ENCODE data around the gene LRRC28.

Gene LRRC28

DNA sequence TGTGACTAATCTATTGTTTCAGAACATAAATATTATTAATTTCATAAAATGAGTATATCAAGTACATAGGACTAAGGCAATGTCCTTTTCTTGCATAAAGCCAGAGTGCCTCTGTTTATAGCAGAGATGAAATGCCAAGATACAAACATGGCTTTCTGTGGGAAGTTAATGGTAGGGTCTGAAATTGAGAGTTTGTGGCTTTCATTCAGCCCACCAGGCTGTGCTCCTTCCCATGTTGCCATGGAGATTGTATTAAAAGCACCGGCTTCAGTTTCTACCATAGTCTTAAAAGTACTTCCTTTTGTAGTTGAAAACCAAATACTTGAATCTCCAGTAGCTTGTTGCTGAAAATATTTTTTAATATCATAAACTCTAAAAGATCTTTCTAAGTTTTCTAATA lies 114.0 kb downstream of the LRRC28 start:
- FAIRE-seq (peak; percentile 81), DNase-seq (ENCODE audit: insufficient read length, low spot score) (peak; percentile 20)
- TF ChIP-seq POU2F2 (IDR thresholded peaks at IDR 0.05; ENCODE audit: low read depth, low read length) (no peak), POLR2AphosphoS5 (IDR thresholded peaks at IDR 0.05; ENCODE audit: low read depth, low read length) (no peak), SPI1 (IDR thresholded peaks at IDR 0.05; ENCODE audit: low read depth, low read length) (no peak), PAX5 (IDR thresholded peaks at IDR 0.05; ENCODE audit: insufficient read depth, low read length, severe bottlenecking) (no peak), TAF1 (IDR thresholded peaks at IDR 0.05; ENCODE audit: low read depth, low read length) (no peak), POLR2A (IDR thresholded peaks at IDR 0.05; ENCODE audit: low read depth, low read length) (no peak)

DNA sequence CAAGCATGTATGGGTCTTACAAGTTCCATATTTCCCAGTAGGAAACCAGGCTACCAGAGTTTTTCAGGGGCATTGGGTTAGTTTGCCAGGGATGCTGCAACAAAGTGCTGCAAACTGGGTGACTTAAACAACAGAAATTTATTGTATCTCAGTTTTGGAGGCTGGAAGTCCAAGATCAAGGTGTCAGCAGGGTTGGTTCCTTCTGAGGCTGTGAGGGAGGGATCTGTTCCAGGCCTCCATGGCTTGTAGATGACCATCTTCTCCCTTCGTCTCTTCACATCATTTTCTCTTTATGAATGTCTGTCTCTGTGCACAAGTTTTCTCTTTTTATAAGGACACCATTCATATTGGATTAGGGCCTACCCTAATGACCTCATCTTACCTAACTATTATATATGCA lies 114.7 kb downstream of the LRRC28 start:
- DNase-seq (ENCODE audit: insufficient read length, low spot score) (no peak), FAIRE-seq (peak; percentile 69)
- TF ChIP-seq POLR2A (IDR thresholded peaks at IDR 0.05; ENCODE audit: low read depth, low read length), result no peak
- no peak for TF ChIP-seq TAF1 (IDR thresholded peaks at IDR 0.05; ENCODE audit: low read depth, low read length)
- TF ChIP-seq POLR2AphosphoS5 (IDR thresholded peaks at IDR 0.05; ENCODE audit: low read depth, low read length), result no peak
- TF ChIP-seq POU2F2 (IDR thresholded peaks at IDR 0.05; ENCODE audit: low read depth, low read length), result no peak
- TF ChIP-seq SPI1 (IDR thresholded peaks at IDR 0.05; ENCODE audit: low read depth, low read length), result no peak
- no peak for TF ChIP-seq PAX5 (IDR thresholded peaks at IDR 0.05; ENCODE audit: insufficient read depth, low read length, severe bottlenecking)

DNA sequence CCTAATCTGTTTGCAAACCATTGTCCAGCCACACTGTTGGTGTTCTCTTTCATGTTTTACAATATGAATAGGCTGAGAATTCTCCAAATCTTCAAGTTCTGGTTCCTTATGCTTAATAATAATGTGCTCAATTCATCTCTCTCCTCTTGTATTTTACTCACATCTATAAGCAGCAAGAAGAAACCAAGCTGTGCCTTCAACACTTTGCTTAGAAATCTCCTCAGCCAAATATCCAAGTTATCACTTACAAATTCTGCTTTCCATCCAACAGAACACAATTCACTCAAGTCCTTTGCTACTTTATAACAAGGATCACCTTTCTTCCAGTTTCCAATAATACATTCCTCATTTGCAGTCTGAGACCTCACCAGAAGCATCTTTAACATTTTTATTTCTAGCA lies 117.5 kb downstream of the LRRC28 start:
- TF ChIP-seq SPI1 (IDR thresholded peaks at IDR 0.05; ENCODE audit: low read depth, low read length) (no peak), POU2F2 (IDR thresholded peaks at IDR 0.05; ENCODE audit: low read depth, low read length) (no peak), POLR2AphosphoS5 (IDR thresholded peaks at IDR 0.05; ENCODE audit: low read depth, low read length) (no peak), TAF1 (IDR thresholded peaks at IDR 0.05; ENCODE audit: low read depth, low read length) (no peak), POLR2A (IDR thresholded peaks at IDR 0.05; ENCODE audit: low read depth, low read length) (no peak), PAX5 (IDR thresholded peaks at IDR 0.05; ENCODE audit: insufficient read depth, low read length, severe bottlenecking) (no peak)
- DNase-seq (ENCODE audit: insufficient read length, low spot score), result no peak
- FAIRE-seq, result peak; percentile 50

DNA sequence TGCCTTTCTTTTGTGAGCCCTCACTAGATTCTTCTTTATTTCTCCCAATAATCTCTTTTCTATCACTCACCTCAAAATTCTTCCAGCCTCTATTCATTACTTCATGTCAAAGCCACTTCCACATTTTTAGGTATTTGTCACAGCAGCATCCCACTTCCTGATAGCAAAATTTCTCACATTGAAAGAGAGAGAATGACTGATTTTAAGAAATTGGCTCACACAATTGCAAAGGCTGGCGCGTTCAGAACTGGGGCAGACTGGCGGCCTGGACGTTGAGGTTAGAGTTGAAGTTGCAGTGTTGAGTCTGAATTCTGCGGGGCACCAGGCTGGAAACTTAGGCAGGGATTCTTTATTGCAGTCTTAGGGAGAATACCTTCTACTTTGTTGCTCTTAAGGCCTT lies 117.9 kb downstream of the LRRC28 start:
- FAIRE-seq (no peak), DNase-seq (ENCODE audit: insufficient read length, low spot score) (no peak)
- TF ChIP-seq SPI1 (IDR thresholded peaks at IDR 0.05; ENCODE audit: low read depth, low read length) (no peak), PAX5 (IDR thresholded peaks at IDR 0.05; ENCODE audit: insufficient read depth, low read length, severe bottlenecking) (no peak), TAF1 (IDR thresholded peaks at IDR 0.05; ENCODE audit: low read depth, low read length) (no peak), POLR2A (IDR thresholded peaks at IDR 0.05; ENCODE audit: low read depth, low read length) (no peak), POLR2AphosphoS5 (IDR thresholded peaks at IDR 0.05; ENCODE audit: low read depth, low read length) (no peak), POU2F2 (IDR thresholded peaks at IDR 0.05; ENCODE audit: low read depth, low read length) (no peak)

DNA sequence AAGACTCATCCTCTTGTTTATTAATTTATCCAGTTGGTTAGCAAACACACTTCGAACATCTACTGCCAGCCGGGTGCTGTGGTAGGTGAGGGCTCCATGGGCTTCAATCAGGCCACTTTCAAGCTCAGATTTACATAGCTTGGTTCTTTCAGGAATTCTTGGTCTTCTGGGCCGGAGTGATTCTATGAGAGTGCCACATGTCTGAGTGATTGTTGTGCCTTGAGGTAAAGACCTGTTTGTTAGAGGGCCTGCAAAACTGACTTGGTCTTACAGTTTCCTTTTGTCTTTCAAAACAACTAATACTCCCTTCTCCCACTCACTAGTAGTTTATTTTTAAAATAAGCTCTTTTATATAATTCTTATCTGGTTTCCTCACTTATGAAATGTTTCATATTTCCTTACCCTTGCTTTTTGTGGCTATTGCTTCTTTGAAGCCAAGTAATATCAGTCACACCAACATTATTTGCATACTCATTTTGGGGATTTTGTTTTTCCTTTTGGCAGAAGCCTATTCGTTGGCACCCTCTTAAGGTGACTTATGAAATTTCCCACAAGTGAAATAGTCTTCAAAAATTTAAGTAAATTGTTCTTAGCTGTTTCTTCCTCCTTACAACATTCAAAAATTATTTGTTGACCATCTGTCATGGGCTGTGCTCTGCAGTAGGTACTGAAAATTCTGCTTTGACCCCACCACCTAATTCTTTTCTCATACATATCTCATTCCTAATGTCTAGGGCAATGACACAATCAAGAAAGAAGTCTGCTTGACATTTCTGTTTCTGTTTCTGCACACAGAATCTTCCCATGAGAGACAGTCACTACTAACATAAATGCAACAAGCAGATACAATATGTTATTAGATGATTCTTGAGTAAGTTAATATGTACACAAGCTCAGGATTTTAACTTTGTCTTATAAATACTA lies 120.2 kb downstream of the LRRC28 start:
- no peak for TF ChIP-seq POLR2A (IDR thresholded peaks at IDR 0.05; ENCODE audit: low read depth, low read length)
- peak; percentile 54; the same call in 1 of the 2 replicates for TF ChIP-seq POU2F2 (IDR thresholded peaks at IDR 0.05; ENCODE audit: low read depth, low read length)
- FAIRE-seq (peak; percentile 60), DNase-seq (ENCODE audit: insufficient read length, low spot score) (no peak)

DNA sequence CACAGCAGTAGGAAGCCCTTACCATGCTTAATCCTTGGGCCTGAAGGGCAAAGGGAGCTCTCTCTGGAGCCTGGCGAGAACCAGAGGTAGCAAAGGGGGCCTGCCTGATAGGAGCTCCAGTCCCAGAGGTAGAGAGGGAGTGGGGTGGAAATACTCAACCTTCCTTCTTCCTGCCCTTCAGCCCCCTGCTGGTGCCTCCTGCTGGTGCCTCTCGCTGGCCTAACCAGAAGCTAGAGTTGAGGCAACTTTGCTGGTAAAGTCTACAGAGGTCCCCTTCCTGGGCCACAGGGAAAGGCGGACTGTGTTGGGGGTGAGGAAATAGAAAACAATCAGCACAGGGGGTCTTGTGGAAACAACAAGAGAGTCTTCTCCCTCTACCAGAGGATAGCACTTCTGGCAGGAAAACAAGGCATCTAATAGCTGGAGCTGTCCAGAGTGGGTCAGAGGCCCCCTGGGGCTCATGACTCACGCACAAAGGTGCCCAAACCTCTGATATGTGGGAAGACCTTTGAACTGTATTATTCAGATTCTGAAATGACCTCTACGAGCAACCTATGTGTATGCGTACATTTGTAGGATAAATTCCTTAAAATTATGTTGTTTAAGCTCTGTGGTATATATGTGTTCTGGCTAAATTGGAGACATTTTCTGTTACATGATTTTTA lies 133.9 kb downstream of the LRRC28 start:
- DNase-seq (ENCODE audit: insufficient read length, low spot score), result no peak
- TF ChIP-seq POU2F2 (IDR thresholded peaks at IDR 0.05; ENCODE audit: low read depth, low read length) (no peak), POLR2AphosphoS5 (IDR thresholded peaks at IDR 0.05; ENCODE audit: low read depth, low read length) (no peak), SPI1 (IDR thresholded peaks at IDR 0.05; ENCODE audit: low read depth, low read length) (no peak)
- FAIRE-seq, result no peak

DNA sequence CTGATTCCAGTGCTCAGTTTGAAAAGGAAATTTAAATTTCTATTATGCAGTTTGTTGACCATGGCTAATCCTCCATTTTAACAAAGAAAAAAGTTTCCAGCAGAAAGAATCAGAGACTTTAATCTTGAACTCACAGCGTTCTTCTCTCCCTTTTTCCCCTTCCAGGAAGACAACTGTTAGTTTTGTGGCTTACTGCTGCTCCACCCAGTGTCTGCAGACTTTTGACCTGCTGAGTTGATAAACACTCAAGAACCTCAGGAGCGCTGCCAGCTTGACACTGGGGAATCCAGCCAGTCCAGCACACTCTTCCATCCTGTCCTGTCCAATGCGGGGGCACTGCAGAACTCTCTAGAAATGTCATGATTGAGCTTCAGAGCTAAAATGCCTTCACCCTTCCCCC lies 134.6 kb downstream of the LRRC28 start:
- no peak for FAIRE-seq
- no peak for DNase-seq (ENCODE audit: insufficient read length, low spot score)
- TF ChIP-seq POU2F2 (IDR thresholded peaks at IDR 0.05; ENCODE audit: low read depth, low read length), result no peak
- TF ChIP-seq POLR2A (IDR thresholded peaks at IDR 0.05; ENCODE audit: low read depth, low read length), result no peak
- TF ChIP-seq PAX5 (IDR thresholded peaks at IDR 0.05; ENCODE audit: insufficient read depth, low read length, severe bottlenecking), result no peak
- no peak for TF ChIP-seq SPI1 (IDR thresholded peaks at IDR 0.05; ENCODE audit: low read depth, low read length)
- TF ChIP-seq POLR2AphosphoS5 (IDR thresholded peaks at IDR 0.05; ENCODE audit: low read depth, low read length), result no peak
- TF ChIP-seq TAF1 (IDR thresholded peaks at IDR 0.05; ENCODE audit: low read depth, low read length), result no peak

DNA sequence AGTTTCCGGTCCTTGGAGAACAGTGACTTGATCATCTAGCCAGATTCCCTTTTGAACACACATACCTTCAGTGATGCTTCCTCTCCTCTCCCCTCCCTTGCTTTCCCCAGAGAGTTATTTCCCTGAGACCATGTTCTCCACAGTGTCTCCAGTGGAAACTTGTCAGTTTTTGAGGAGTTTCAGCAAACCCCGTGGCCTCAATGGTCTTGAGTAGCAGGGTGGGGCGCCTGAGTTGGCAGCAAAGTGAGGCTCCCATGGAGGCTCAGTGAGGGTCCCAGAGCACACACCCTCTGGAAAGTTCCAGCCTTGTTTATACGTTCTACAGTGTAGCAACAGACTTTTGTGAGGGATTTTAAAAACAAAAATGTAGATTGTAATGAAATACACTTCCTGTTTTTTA lies 135.1 kb downstream of the LRRC28 start:
- DNase-seq (ENCODE audit: insufficient read length, low spot score), result no peak
- no peak for FAIRE-seq
- TF ChIP-seq TAF1 (IDR thresholded peaks at IDR 0.05; ENCODE audit: low read depth, low read length) (no peak), SPI1 (IDR thresholded peaks at IDR 0.05; ENCODE audit: low read depth, low read length) (no peak), PAX5 (IDR thresholded peaks at IDR 0.05; ENCODE audit: insufficient read depth, low read length, severe bottlenecking) (no peak), POLR2A (IDR thresholded peaks at IDR 0.05; ENCODE audit: low read depth, low read length) (no peak), POU2F2 (IDR thresholded peaks at IDR 0.05; ENCODE audit: low read depth, low read length) (no peak), POLR2AphosphoS5 (IDR thresholded peaks at IDR 0.05; ENCODE audit: low read depth, low read length) (no peak)

DNA sequence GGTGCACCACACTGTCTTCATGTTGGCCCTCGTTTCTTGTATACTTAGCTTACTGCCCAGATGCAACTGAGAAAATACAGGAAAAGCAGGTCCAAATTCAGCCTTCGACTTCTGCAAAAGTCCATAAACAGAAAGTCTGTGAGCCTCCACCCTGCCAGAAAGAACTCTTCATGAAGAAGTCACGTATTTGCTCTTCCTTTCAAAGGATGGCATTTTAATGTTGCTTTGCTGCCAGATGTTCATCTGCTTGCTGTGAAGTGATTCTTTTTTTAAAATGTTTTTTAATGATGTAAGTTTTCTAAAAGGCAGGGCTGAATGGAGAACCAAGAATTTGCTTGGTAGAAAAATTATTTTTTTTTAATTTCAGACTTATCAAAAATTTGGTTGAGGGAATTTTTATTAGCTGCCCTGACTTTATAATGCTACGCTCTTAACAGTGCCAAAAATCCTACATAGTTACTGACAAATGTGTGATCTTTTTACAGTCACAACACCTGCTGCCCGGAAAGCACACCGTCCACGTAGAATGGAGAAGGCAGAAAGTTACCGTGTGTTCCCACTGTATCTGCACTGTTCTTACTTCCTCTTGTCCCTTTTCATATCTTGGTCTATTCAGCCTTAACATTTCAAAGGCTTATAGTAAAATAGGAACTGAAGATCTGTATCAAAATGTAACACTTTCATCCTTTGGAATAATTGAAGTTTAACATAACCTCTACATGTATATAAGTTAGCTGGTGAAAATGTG lies 136.3 kb downstream of the LRRC28 start:
- no peak for TF ChIP-seq POLR2AphosphoS5 (IDR thresholded peaks at IDR 0.05; ENCODE audit: low read depth, low read length)
- TF ChIP-seq POLR2A (IDR thresholded peaks at IDR 0.05; ENCODE audit: low read depth, low read length), result no peak
- TF ChIP-seq PAX5 (IDR thresholded peaks at IDR 0.05; ENCODE audit: insufficient read depth, low read length, severe bottlenecking), result no peak
- TF ChIP-seq TAF1 (IDR thresholded peaks at IDR 0.05; ENCODE audit: low read depth, low read length), result no peak
- TF ChIP-seq SPI1 (IDR thresholded peaks at IDR 0.05; ENCODE audit: low read depth, low read length), result no peak
- TF ChIP-seq POU2F2 (IDR thresholded peaks at IDR 0.05; ENCODE audit: low read depth, low read length), result no peak
- DNase-seq (ENCODE audit: insufficient read length, low spot score) (no peak), FAIRE-seq (peak; percentile 84)
